A549 (cell line): Measurements from ENCODE around the gene ATG2A.

Experiments used
- BHLHE40 ChIP-seq: IDR thresholded peaks from 2 replicates; pipeline ENCODE4 v1.6.1; 2012; ENCODE audit warnings: low read depth, low read length, inconsistent platforms
- CBX8 ChIP-seq: fragments of 200-600 bp; sonication (generic); IDR thresholded peaks from 2 replicates; pipeline ENCODE4 v1.6.1; 2016
- CEBPB ChIP-seq, 2 experiments: fragments of >200 bp in 1 of 2; sonication (Bioruptor Twin) in 1 of 2; formaldehyde crosslinking in 1 of 2; IDR thresholded peaks; 2 replicates each; pipeline ENCODE4 v1.6.1; 2012 to 2016
- CTCF ChIP-seq: fragments of >200 bp; sonication (Bioruptor Twin); formaldehyde crosslinking; IDR thresholded peaks from 3 replicates; pipeline ENCODE4 v1.5.1; 2016
- E2F6 ChIP-seq: IDR thresholded peaks from 2 replicates; pipeline ENCODE4 v1.6.1; 2012; ENCODE audit warnings: low read depth, borderline replicate concordance
- HMGXB4 ChIP-seq: fragments of 250-450 bp; sonication (Bioruptor Pico); IDR thresholded peaks from 2 replicates; pipeline ENCODE4 v1.5.0; 2021; ENCODE audit warnings: mild to moderate bottlenecking, moderate library complexity, borderline replicate concordance
- HOXA7 ChIP-seq: fragments of 250-450 bp; sonication (Bioruptor Pico); IDR thresholded peaks from 2 replicates; pipeline ENCODE4 v1.5.0; 2020; ENCODE audit warnings: mild to moderate bottlenecking, moderate library complexity
- KDM5A ChIP-seq: fragments of 200-600 bp; sonication (generic); IDR thresholded peaks from 2 replicates; pipeline ENCODE4 v1.6.1; 2016; ENCODE audit warnings: antibody characterized with exemption, mild to moderate bottlenecking
- MYC ChIP-seq: IDR thresholded peaks from 2 replicates; pipeline ENCODE4 v1.6.1; 2012; ENCODE audit warnings: mild to moderate bottlenecking, inconsistent platforms, low read length, improper control_type of control experiment, borderline replicate concordance
- POLR2A ChIP-seq: IDR thresholded peaks from 2 replicates; pipeline ENCODE4 v1.6.1; 2012; ENCODE audit warnings: mild to moderate bottlenecking, low read length
- REST ChIP-seq: fragments of 200-600 bp; sonication (generic); IDR thresholded peaks from 2 replicates; pipeline ENCODE4 v1.6.1; 2016; ENCODE audit warnings: antibody characterized with exemption, mild to moderate bottlenecking, moderate library complexity
- RFX5 ChIP-seq: fragments of 450-650 bp; IDR thresholded peaks from 2 replicates; pipeline ENCODE4 v1.7.1; 2014; ENCODE audit warnings: antibody characterized with exemption, mild to moderate bottlenecking, moderate library complexity
- SREBF2 ChIP-seq: fragments of 450-650 bp; IDR thresholded peaks from 2 replicates; pipeline ENCODE4 v1.6.1; 2014; ENCODE audit warnings: mild to moderate bottlenecking, moderate library complexity

GRCh38 chr11:64906314-64906635 is 10.7 kb downstream of the ATG2A start:
- TF ChIP-seq E2F6: no peak
- TF ChIP-seq POLR2A: no peak
- TF ChIP-seq KDM5A: no peak
- TF ChIP-seq CTCF: no peak
- no peak for TF ChIP-seq CEBPB (IDR thresholded peaks at IDR 0.05)
- no peak for TF ChIP-seq REST
- no peak for TF ChIP-seq HOXA7 (CRISPR knock-in tag)
- no peak for TF ChIP-seq HMGXB4 (CRISPR knock-in tag)
- TF ChIP-seq BHLHE40: no peak
- no peak for TF ChIP-seq SREBF2
- TF ChIP-seq RFX5: no peak
- no peak for TF ChIP-seq CBX8
- TF ChIP-seq MYC: no peak
